Measurements from ENCODE around the gene TTC7B. TPM values are rescaled to one million over a fixed set of nuclear protein-coding genes. Genes with fewer than 3 reads are reported as not detected.

TTC7B gene
- total and polyA plus RNA-seq, 2 of the 8 experiments (the other 6 are each of a cell fraction or from before 2014, with no cell fraction given) = 23.7 to 34.0 TPM

- Histone ChIP-seq H2AFZ (ENCODE audit: low read length) (no peak overlapping the region), H4K91ac (replicated peaks; ENCODE audit: insufficient read length, low read length) (no peak overlapping the region), H3K4ac (replicated peaks; ENCODE audit: insufficient read length, low read depth, low read length) (no peak overlapping the region), H3K36me3 (ENCODE audit: control insufficient read depth in 2 of 4, insufficient read depth in 4 of 4, low read length in 3 of 4) (no peaks in the 10 kb centered on the region), H3K79me1 (ENCODE audit: low read depth, low read length) (no peaks in the 10 kb centered on the region), H2BK12ac (ENCODE audit: low read depth, low read length) (peak overlapping the region; percentile 80; the same call in 1 of the 2 replicates), H3K23me2 (ENCODE audit: low read depth, low read length) (no peaks in the 10 kb centered on the region), H2AK5ac (ENCODE audit: low read depth, low read length) (no peak overlapping the region), H3K23ac (ENCODE audit: insufficient read length) (no peak overlapping the region), H3K79me2 (ENCODE audit: control insufficient read depth in 1 of 2, insufficient read depth in 2 of 2, low read length in 2 of 2) (no peaks in the 10 kb centered on the region), H2BK15ac (ENCODE audit: low read length) (no peak overlapping the region), H4K8ac (ENCODE audit: extremely low read depth, insufficient read depth, low read length) (no peak overlapping the region), H4K5ac (ENCODE audit: insufficient read length, low read depth, low read length) (no peak overlapping the region), H3K56ac (replicated peaks; ENCODE audit: insufficient read length, low read depth, low read length) (no peak overlapping the region), H2BK120ac (replicated peaks; ENCODE audit: low read depth, low read length) (no peak overlapping the region), H3K14ac (ENCODE audit: insufficient read length) (no peak overlapping the region), H3K27ac (ENCODE audit: low read depth, low read length) (no peak overlapping the region), H3K4me1 (replicated peaks in 1 of 4; ENCODE audit: control insufficient read depth in 3 of 4, insufficient read depth in 4 of 4, low read length in 3 of 4) (peaks cover 2 to 23% (median 8%) of the 10 kb centered on the region in 4 experiments; a peak in 5 of 7 replicates), H3K9ac (replicated peaks in 1 of 4; ENCODE audit: extremely low read depth in 1 of 4, low read depth in 3 of 4, low read length in 3 of 4) (no peak overlapping the region), H2BK5ac (ENCODE audit: low read depth, low read length) (peak overlapping the region; percentile 1; the same call in 1 of the 2 replicates), H3K27me3 (replicated peaks in 1 of 4; ENCODE audit: control insufficient read depth in 3 of 4, extremely low read depth in 1 of 4, insufficient read depth in 3 of 4, low read length in 3 of 4) (0 out of 7 replicates have a peak, but pooled peaks cover 0 to 5% (median 0%) of the 10 kb centered on the region in 4 experiments), H2BK20ac (ENCODE audit: low read length) (peak overlapping the region; percentile 15; the same call in 1 of the 2 replicates), H3K4me2 (ENCODE audit: insufficient read depth in 1 of 2, low read depth in 2 of 2, low read length in 2 of 2) (no peak overlapping the region), H4K20me1 (replicated peaks in 1 of 2; ENCODE audit: control insufficient read depth in 1 of 2, insufficient read depth in 2 of 2, low read length in 2 of 2) (no peaks in the 10 kb centered on the region), H3K9me3 (ENCODE audit: insufficient read depth in 2 of 2, low read depth in 1 of 2, low read length in 1 of 2) (no peaks in the 10 kb centered on the region), H3K18ac (ENCODE audit: extremely low read depth, low read length) (0 out of 2 replicates have a peak overlapping the region, but pooled peaks have one; percentile 27), H3K4me3 (ENCODE audit: extremely low read depth in 1 of 4, insufficient read depth in 2 of 4, low read depth in 3 of 4, low read length in 4 of 4) (no peak overlapping the region)
- ChIA-PET POLR2A (ENCODE audit: partially characterized antibody) (interaction anchor here (1.1 kb wide), 1 partner anchor 22 kb away, joined by 4 read pairs; no protein-coding TSS in a partner anchor), CTCF (ENCODE audit: partially characterized antibody) (interaction anchor here (0.9 to 1.3 kb wide), 6 partner anchors 8 to 128 kb away, joined by 3 to 6 read pairs (median 3); no protein-coding TSS in a partner anchor)
- no peak for TF ChIP-seq EP300 (IDR thresholded peaks at IDR 0.05; ENCODE audit: borderline replicate concordance in 1 of 2, low read depth in 2 of 2, low read length in 2 of 2)
- TF ChIP-seq BCL11A (IDR thresholded peaks at IDR 0.05; ENCODE audit: low read depth in 2 of 2, low read length in 2 of 2) = no peak
- no peak for TF ChIP-seq GABPA (IDR thresholded peaks at IDR 0.05; ENCODE audit: borderline replicate concordance, insufficient read depth, low read length)
- TF ChIP-seq CEBPB (IDR thresholded peaks at IDR 0.05; ENCODE audit: low read depth, low read length) = no peak
- TF ChIP-seq POLR2A (IDR thresholded peaks at IDR 0.05; ENCODE audit: control extremely low read depth in 1 of 2, low read depth in 2 of 2, low read length in 2 of 2) = no peak
- TF ChIP-seq GTF2F1 (IDR thresholded peaks at IDR 0.05; ENCODE audit: borderline replicate concordance, low read depth, low read length) = no peak
- no peak for TF ChIP-seq BACH1 (IDR thresholded peaks at IDR 0.05; ENCODE audit: low read length)
- no peak for TF ChIP-seq NRF1 (IDR thresholded peaks at IDR 0.05; ENCODE audit: low read depth, low read length)
- TF ChIP-seq RNF2 (IDR thresholded peaks at IDR 0.05; ENCODE audit: borderline replicate concordance, low read depth, low read length, missing control alignments, poor library complexity, severe bottlenecking) = no peak
- no peak for TF ChIP-seq SIN3A (conservative IDR thresholded peaks at IDR 0.05 in 1 of 2, IDR thresholded peaks at IDR 0.05 in 1 of 2; ENCODE audit: low read depth in 1 of 2, low read length in 2 of 2)
- TF ChIP-seq CHD2 (IDR thresholded peaks at IDR 0.05; ENCODE audit: low read length) = no peak
- no peak for TF ChIP-seq SIRT6 (IDR thresholded peaks at IDR 0.05; ENCODE audit: low read length)
- 70% methylated on average over 5 of the region's 5 CpGs; no CpG with 5 or more reads in 1 of the 2 experiments for WGBS, 2 experiments (ENCODE audit: extremely low coverage in 1 of 2, insufficient coverage in 1 of 2, insufficient read length in 1 of 2, insufficient replicate concordance in 2 of 2, low coverage in 1 of 2, low lambda C conversion rate in 2 of 2, missing lambda C conversion rate in 1 of 2)
- DNase-seq (ENCODE audit: low read depth in 1 of 2, low spot score in 2 of 2) (no peak), FAIRE-seq (no peak)
Measured at GRCh38 chr14:90569201-90569600, 247.0 kb downstream of the TTC7B start.
